ENCODE results near the gene DEDD. TPM values are rescaled to one million over a fixed set of nuclear protein-coding genes. Genes with fewer than 3 reads are reported as not detected.

DEDD gene
- total and polyA plus RNA-seq, 2 donors from 2014 or later: 23.2 to 37.2 TPM

GRCh38 chr1:161090617-161091016 lies 41.9 kb downstream of the DEDD start:
- intact Hi-C loops (cut with DNase I): no loop called here

GRCh38 chr1:161089938-161090337 lies 42.5 kb downstream of the DEDD start:
- no peak overlapping the region for H3K4me3 ChIP-seq (ENCODE audit: low read length in 3 of 3)
- no peak for FAIRE-seq
- H3K4me1 ChIP-seq (ENCODE audit: control insufficient read depth in 2 of 3, insufficient read depth in 2 of 3, low read depth in 1 of 3, low read length in 3 of 3): peaks cover 0 to 9% (median 4%) of the 10 kb centered on the region in 3 donors
- H3K9me3 ChIP-seq (ENCODE audit: control insufficient read depth in 2 of 3, insufficient read depth in 1 of 3, low read length in 3 of 3): no peaks in the 10 kb centered on the region
- H3K27ac ChIP-seq (ENCODE audit: low read depth in 2 of 2, low read length in 2 of 2): peak overlapping the region in 1 of 2 donors; percentile 49
- intact Hi-C loops (cut with DNase I): loop anchor here (5.0 kb wide), 1 partner anchor 88 kb away; no protein-coding TSS in a partner anchor
- TF ChIP-seq, protein P1, sequence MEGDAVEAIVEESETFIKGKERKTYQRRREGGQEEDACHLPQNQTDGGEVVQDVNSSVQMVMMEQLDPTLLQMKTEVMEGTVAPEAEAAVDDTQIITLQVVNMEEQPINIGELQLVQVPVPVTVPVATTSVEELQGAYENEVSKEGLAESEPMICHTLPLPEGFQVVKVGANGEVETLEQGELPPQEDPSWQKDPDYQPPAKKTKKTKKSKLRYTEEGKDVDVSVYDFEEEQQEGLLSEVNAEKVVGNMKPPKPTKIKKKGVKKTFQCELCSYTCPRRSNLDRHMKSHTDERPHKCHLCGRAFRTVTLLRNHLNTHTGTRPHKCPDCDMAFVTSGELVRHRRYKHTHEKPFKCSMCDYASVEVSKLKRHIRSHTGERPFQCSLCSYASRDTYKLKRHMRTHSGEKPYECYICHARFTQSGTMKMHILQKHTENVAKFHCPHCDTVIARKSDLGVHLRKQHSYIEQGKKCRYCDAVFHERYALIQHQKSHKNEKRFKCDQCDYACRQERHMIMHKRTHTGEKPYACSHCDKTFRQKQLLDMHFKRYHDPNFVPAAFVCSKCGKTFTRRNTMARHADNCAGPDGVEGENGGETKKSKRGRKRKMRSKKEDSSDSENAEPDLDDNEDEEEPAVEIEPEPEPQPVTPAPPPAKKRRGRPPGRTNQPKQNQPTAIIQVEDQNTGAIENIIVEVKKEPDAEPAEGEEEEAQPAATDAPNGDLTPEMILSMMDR (IDR thresholded peaks at IDR 0.05; ENCODE audit: borderline replicate concordance, extremely low read depth, insufficient read depth): no peak
- DNase-seq: no peak
- no peaks in the 10 kb centered on the region for H3K36me3 ChIP-seq (ENCODE audit: control insufficient read depth in 2 of 3, insufficient read depth in 3 of 3, low read length in 3 of 3)
- H3K9ac ChIP-seq (ENCODE audit: low read length in 3 of 3): no peak overlapping the region
- H3K27me3 ChIP-seq (ENCODE audit: control insufficient read depth, insufficient read depth, low read length): no peaks in the 10 kb centered on the region

More at GRCh38 chr1:161090617-161091016, 41.9 kb downstream of the DEDD start:
- Histone ChIP-seq H3K9me3 (ENCODE audit: control insufficient read depth in 2 of 3, insufficient read depth in 1 of 3, low read length in 3 of 3) (no peaks in the 10 kb centered on the region), H3K4me1 (ENCODE audit: control insufficient read depth in 2 of 3, insufficient read depth in 2 of 3, low read depth in 1 of 3, low read length in 3 of 3) (peaks cover 0 to 9% (median 4%) of the 10 kb centered on the region in 3 donors), H3K27ac (ENCODE audit: low read depth in 2 of 2, low read length in 2 of 2) (no peak overlapping the region), H3K36me3 (ENCODE audit: control insufficient read depth in 2 of 3, insufficient read depth in 3 of 3, low read length in 3 of 3) (no peaks in the 10 kb centered on the region), H3K27me3 (ENCODE audit: control insufficient read depth, insufficient read depth, low read length) (no peaks in the 10 kb centered on the region), H3K4me3 (ENCODE audit: low read length in 3 of 3) (no peak overlapping the region), H3K9ac (ENCODE audit: low read length in 3 of 3) (no peak overlapping the region)
- TF ChIP-seq, protein P1 (IDR thresholded peaks at IDR 0.05; ENCODE audit: borderline replicate concordance, extremely low read depth, insufficient read depth): no peak
- DNase-seq (no peak), FAIRE-seq (no peak)

DNA sequence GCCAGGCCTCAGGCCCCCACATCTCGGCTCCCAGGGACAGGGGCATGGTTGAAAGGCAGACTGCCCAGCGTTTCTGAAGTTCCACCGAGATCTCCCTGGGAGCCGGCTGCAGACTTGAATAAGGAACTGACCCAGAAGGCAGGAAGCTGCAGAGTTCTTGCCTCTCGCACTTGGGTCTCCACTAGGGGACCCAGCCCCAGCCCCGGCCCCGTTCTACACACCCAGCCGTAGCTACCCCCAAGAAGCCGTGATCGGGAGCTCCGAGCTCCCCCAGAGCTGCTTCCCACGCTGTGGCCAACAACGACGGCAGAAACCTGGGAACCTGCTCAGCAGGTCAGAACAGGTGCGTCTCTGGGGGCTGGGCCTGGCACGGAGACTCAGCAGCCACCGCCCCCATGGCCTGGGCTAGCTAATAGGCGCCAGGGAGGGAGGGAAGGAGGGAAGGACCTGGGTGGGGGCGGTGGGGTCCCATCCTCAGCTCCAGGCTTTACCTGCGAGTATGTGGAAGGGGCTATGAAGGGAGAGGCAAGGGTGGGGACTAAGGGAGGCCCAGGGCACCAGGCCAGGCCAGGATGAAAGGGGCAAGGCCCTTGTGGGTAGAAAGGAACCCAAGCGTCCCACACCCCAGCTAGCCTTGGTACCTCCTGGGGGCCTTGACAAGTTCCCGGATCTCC lies 43.1 kb downstream of the DEDD start, which contains the start of gene NECTIN4:
Gene NECTIN4, minus strand, starts transcription at position 308 of the 674 bp plus-strand sequence. Its CDS starts 262 bp downstream, at position 46.
- no peaks in the 10 kb centered on the region for H3K36me3 ChIP-seq (ENCODE audit: control insufficient read depth in 2 of 3, insufficient read depth in 3 of 3, low read length in 3 of 3)
- no peaks in the 10 kb centered on the region for H3K9me3 ChIP-seq (ENCODE audit: control insufficient read depth in 2 of 3, insufficient read depth in 1 of 3, low read length in 3 of 3)
- peak within 1 kb of the TSS in 2 of 3 donors; percentile 24 to 44 for H3K9ac ChIP-seq (ENCODE audit: low read length in 3 of 3)
- no peaks in the 10 kb centered on the region for H3K27me3 ChIP-seq (ENCODE audit: control insufficient read depth, insufficient read depth, low read length)
- H3K27ac ChIP-seq (ENCODE audit: low read depth in 2 of 2, low read length in 2 of 2): peak within 1 kb of the TSS; percentile 69 to 72
- intact Hi-C loops (cut with DNase I): loop anchor here (5.0 kb wide), 1 partner anchor 87 kb away; no protein-coding TSS in a partner anchor
- TF ChIP-seq, protein P1 (IDR thresholded peaks at IDR 0.05; ENCODE audit: borderline replicate concordance, extremely low read depth, insufficient read depth): no peak
- no peak for FAIRE-seq
- peak; percentile 61 to 89 (median 69) for DNase-seq
- peak within 1 kb of the TSS in 2 of 3 donors; percentile 34 to 45 for H3K4me3 ChIP-seq (ENCODE audit: low read length in 3 of 3)
- peaks cover 0 to 9% (median 4%) of the 10 kb centered on the region in 3 donors for H3K4me1 ChIP-seq (ENCODE audit: control insufficient read depth in 2 of 3, insufficient read depth in 2 of 3, low read depth in 1 of 3, low read length in 3 of 3)
